Upper lobe of left lung (tissue), 4 donors: ENCODE data around the gene SMDT1.
A peak's percentile ranks its signal among the peaks of the same experiment; 100 is the strongest.

Experiments
- EP300 ChIP-seq, 4 donors: sonication (generic); formaldehyde crosslinking; IDR thresholded peaks; one replicate each; pipeline ENCODE4 v1.5.1; 2017; ENCODE audit warnings: antibody characterized with exemption in 4 of 4, control low read depth in 2 of 4
- POLR2A ChIP-seq, 4 donors: fragments of 450-650 bp; IDR thresholded peaks; one replicate each; pipeline ENCODE4 v1.5.1; 2016 to 2017; ENCODE audit warnings: antibody characterized with exemption in 4 of 4, mild to moderate bottlenecking in 2 of 4
- TF ChIP-seq, protein P1 (sequence below), 6 experiments: fragments of 450-650 bp in 4 of 6; fragments of 200-600 bp in 2 of 6; sonication (generic) in 2 of 6; IDR thresholded peaks; one replicate each; pipeline ENCODE4 v1.5.1; 2016 to 2019; ENCODE audit warnings: antibody characterized with exemption in 6 of 6

DNA sequence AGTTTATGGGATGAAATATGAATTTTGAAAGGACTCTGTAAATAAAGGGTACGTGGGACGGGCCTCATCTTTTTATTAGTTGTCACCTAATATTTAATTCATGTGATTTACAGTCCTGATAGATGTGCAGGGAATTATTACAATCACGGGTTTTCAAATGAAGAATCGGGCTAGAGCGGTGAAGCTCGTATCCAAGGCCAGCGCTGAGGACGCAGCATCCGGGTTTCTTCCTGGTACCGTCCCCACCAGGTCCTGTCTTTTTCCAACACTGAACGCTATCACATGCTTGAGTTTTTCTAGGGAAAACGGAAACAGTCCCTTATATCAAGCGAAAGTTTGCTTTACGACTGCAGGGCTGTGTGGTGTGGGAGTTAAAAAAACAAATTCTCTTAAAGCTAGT lies 787 bp downstream of the SMDT1 start:
- TF ChIP-seq, protein P1, sequence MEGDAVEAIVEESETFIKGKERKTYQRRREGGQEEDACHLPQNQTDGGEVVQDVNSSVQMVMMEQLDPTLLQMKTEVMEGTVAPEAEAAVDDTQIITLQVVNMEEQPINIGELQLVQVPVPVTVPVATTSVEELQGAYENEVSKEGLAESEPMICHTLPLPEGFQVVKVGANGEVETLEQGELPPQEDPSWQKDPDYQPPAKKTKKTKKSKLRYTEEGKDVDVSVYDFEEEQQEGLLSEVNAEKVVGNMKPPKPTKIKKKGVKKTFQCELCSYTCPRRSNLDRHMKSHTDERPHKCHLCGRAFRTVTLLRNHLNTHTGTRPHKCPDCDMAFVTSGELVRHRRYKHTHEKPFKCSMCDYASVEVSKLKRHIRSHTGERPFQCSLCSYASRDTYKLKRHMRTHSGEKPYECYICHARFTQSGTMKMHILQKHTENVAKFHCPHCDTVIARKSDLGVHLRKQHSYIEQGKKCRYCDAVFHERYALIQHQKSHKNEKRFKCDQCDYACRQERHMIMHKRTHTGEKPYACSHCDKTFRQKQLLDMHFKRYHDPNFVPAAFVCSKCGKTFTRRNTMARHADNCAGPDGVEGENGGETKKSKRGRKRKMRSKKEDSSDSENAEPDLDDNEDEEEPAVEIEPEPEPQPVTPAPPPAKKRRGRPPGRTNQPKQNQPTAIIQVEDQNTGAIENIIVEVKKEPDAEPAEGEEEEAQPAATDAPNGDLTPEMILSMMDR (IDR thresholded peaks at IDR 0.05), result peak in 1 of 6 experiments; percentile 6
- TF ChIP-seq EP300 (IDR thresholded peaks at IDR 0.05), result no peak
- TF ChIP-seq POLR2A (IDR thresholded peaks at IDR 0.05), result no peak
